IMR-90 (cell line): Measurements from ENCODE around the gene ANKRD55. TPM values are rescaled to one million over a fixed set of nuclear protein-coding genes. Genes with fewer than 3 reads are reported as not detected.

ENCODE experiments used
- ATAC-seq: fragments of 200-7000 bp; cut with Tn5 transposase; 2 replicates; pipeline ENCODE4 v1.9.1; 2020; ENCODE audit warnings: low read depth, mild to moderate bottlenecking, moderate library complexity
- BruUV-seq: library from RNA; stranded (reverse); fragments of 400-500 nt; replicated peaks from 2 replicates; lab custom pipeline; 2021; lab: Mats Ljungman, UMichigan
- CTCF ChIA-PET: fragments of 300-600 bp; formaldehyde crosslinking; extraction: SDS; loops from one replicate; lab custom pipeline; 2021; ENCODE audit warnings: antibody characterized with exemption; lab: Yijun Ruan, JAX
- POLR2A ChIA-PET: fragments of 300-600 bp; sonication (Branson Sonifier 250); formaldehyde crosslinking; loops from one replicate; lab custom pipeline; 2022; ENCODE audit warnings: antibody characterized with exemption; ENCODE audit not compliant: unreplicated experiment; lab: Charles Lee
- DNase-seq: peaks from one replicate; pipeline ENCODE4 v3.0.0; 2013
- H2AFZ ChIP-seq: replicated peaks from 2 replicates; pipeline ENCODE3; 2013; ENCODE audit warnings: low read length, mild to moderate bottlenecking; ENCODE audit not compliant: poor library complexity
- H2AK5ac ChIP-seq: 2 replicates; pipeline ENCODE4 v1.6.1; 2013; ENCODE audit warnings: low read depth, low read length, inconsistent platforms
- H2AK9ac ChIP-seq: replicated peaks from 2 replicates; pipeline ENCODE3; 2013; ENCODE audit warnings: mild to moderate bottlenecking, low read depth, low read length, moderate library complexity; ENCODE audit not compliant: poor library complexity
- H2BK120ac ChIP-seq: 2 replicates; pipeline ENCODE4 v1.6.1; 2013; ENCODE audit warnings: low read depth, low read length, inconsistent platforms
- H2BK15ac ChIP-seq: 3 replicates; pipeline ENCODE4 v1.6.1; 2013; ENCODE audit warnings: low read depth, low read length, inconsistent platforms
- H2BK20ac ChIP-seq: 2 replicates; pipeline ENCODE4 v1.6.1; 2013; ENCODE audit warnings: low read depth, mild to moderate bottlenecking, inconsistent platforms, low read length, moderate library complexity
- H2BK5ac ChIP-seq: 2 replicates; pipeline ENCODE4 v1.6.1; 2013; ENCODE audit warnings: mild to moderate bottlenecking, low read depth, low read length, inconsistent platforms; ENCODE audit not compliant: poor library complexity, severe bottlenecking
- H3K14ac ChIP-seq: replicated peaks from 2 replicates; pipeline ENCODE4 v1.6.1; 2013; ENCODE audit warnings: low read depth, low read length, inconsistent platforms
- H3K18ac ChIP-seq: 2 replicates; pipeline ENCODE4 v1.6.1; 2013; ENCODE audit warnings: low read depth, low read length, control low read depth
- H3K23ac ChIP-seq: 2 replicates; pipeline ENCODE4 v1.6.1; 2013; ENCODE audit warnings: low read depth, low read length, inconsistent platforms
- H3K27ac ChIP-seq: 2 replicates; pipeline ENCODE4 v1.5.1; 2013; ENCODE audit warnings: mild to moderate bottlenecking, control low read depth, low read length; ENCODE audit not compliant: insufficient read depth
- H3K27me3 ChIP-seq: 2 replicates; pipeline ENCODE4 v1.6.1; 2013; ENCODE audit warnings: low read length; ENCODE audit not compliant: control insufficient read depth, insufficient read depth
- H3K36me3 ChIP-seq: 2 replicates; pipeline ENCODE4 v1.6.1; 2013; ENCODE audit warnings: low read length, mixed read lengths; ENCODE audit not compliant: control insufficient read depth, insufficient read depth
- H3K4ac ChIP-seq: 2 replicates; pipeline ENCODE4 v1.6.1; 2013; ENCODE audit warnings: low read depth, low read length, inconsistent platforms
- H3K4me1 ChIP-seq: 2 replicates; pipeline ENCODE4 v1.6.1; 2013; ENCODE audit warnings: low read length, mixed read lengths; ENCODE audit not compliant: control insufficient read depth, insufficient read depth
- H3K4me2 ChIP-seq: 2 replicates; pipeline ENCODE4 v1.6.1; 2013; ENCODE audit warnings: low read depth, mild to moderate bottlenecking, control low read depth, low read length, moderate library complexity
- H3K4me3 ChIP-seq: 2 replicates; pipeline ENCODE4 v1.5.1; 2013; ENCODE audit warnings: low read depth, mild to moderate bottlenecking, control low read depth, low read length, moderate library complexity; ENCODE audit not compliant: insufficient read depth
- H3K56ac ChIP-seq: 2 replicates; pipeline ENCODE4 v1.6.1; 2013; ENCODE audit warnings: low read length, inconsistent platforms; ENCODE audit not compliant: insufficient read depth; ENCODE audit errors: extremely low read depth
- H3K79me1 ChIP-seq, 2 experiments: 2 replicates each; pipeline ENCODE4 v1.6.1; 2013; ENCODE audit warnings: low read length in 2 of 2, inconsistent platforms in 1 of 2, low read depth in 1 of 2
- H3K9ac ChIP-seq: 2 replicates; pipeline ENCODE4 v1.6.1; 2013; ENCODE audit warnings: low read depth, low read length, control low read depth
- H3K9me1 ChIP-seq: 2 replicates; pipeline ENCODE4 v1.6.1; 2013; ENCODE audit warnings: low read length, inconsistent platforms; ENCODE audit not compliant: insufficient read depth
- H3K9me3 ChIP-seq: 2 replicates; pipeline ENCODE4 v1.6.1; 2013; ENCODE audit warnings: low read length; ENCODE audit not compliant: control insufficient read depth, insufficient read depth
- H4K20me1 ChIP-seq: 2 replicates; pipeline ENCODE4 v1.6.1; 2013; ENCODE audit warnings: low read length, inconsistent platforms; ENCODE audit not compliant: insufficient read depth
- H4K5ac ChIP-seq: 2 replicates; pipeline ENCODE4 v1.6.1; 2013; ENCODE audit warnings: mild to moderate bottlenecking, low read depth, low read length, control low read depth
- H4K8ac ChIP-seq, 2 experiments: 2 replicates each; pipeline ENCODE4 v1.6.1; 2013; ENCODE audit warnings: low read depth in 2 of 2, low read length in 2 of 2, control low read depth in 1 of 2, inconsistent platforms in 1 of 2
- H4K91ac ChIP-seq: 2 replicates; pipeline ENCODE4 v1.6.1; 2013; ENCODE audit warnings: low read depth, low read length, inconsistent platforms; ENCODE audit not compliant: insufficient read depth
- BHLHE40 ChIP-seq: fragments of 150-350 bp; IDR thresholded peaks from 2 replicates; pipeline ENCODE4 v1.6.1; 2016; ENCODE audit warnings: mild to moderate bottlenecking, low read depth, low read length
- CEBPB ChIP-seq: IDR thresholded peaks from 2 replicates; pipeline ENCODE4 v1.6.1; 2012; ENCODE audit warnings: low read depth, low read length, improper control_type of control experiment
- CHD1 ChIP-seq: IDR thresholded peaks from 2 replicates; pipeline ENCODE4 v1.6.1; 2012; ENCODE audit warnings: low read depth, low read length, improper control_type of control experiment
- FOS ChIP-seq: fragments of 150-350 bp; IDR thresholded peaks from 2 replicates; pipeline ENCODE4 v1.6.1; 2016; ENCODE audit warnings: low read depth, low read length
- MAFK ChIP-seq: IDR thresholded peaks from 2 replicates; pipeline ENCODE4 v1.6.1; 2012; ENCODE audit warnings: low read depth, low read length, improper control_type of control experiment
- MAZ ChIP-seq: IDR thresholded peaks from 2 replicates; pipeline ENCODE4 v1.6.1; 2012; ENCODE audit warnings: low read depth, mild to moderate bottlenecking, low read length, improper control_type of control experiment, moderate library complexity, borderline replicate concordance
- MXI1 ChIP-seq: IDR thresholded peaks from 2 replicates; pipeline ENCODE4 v1.6.1; 2012; ENCODE audit warnings: low read depth, mild to moderate bottlenecking, low read length, moderate library complexity, borderline replicate concordance
- NFE2L2 ChIP-seq: fragments of 150-350 bp; IDR thresholded peaks from 2 replicates; pipeline ENCODE4 v1.6.1; 2016; ENCODE audit warnings: low read depth, mild to moderate bottlenecking, low read length
- POLR2A ChIP-seq: IDR thresholded peaks from 2 replicates; pipeline ENCODE4 v1.6.1; 2012; ENCODE audit warnings: mild to moderate bottlenecking, low read depth, low read length
- RAD21 ChIP-seq: IDR thresholded peaks from 2 replicates; pipeline ENCODE4 v1.6.1; 2012; ENCODE audit warnings: low read length, improper control_type of control experiment
- RCOR1 ChIP-seq: IDR thresholded peaks from 2 replicates; pipeline ENCODE4 v1.6.1; 2012; ENCODE audit warnings: mild to moderate bottlenecking, low read length, improper control_type of control experiment; ENCODE audit not compliant: insufficient replicate concordance
- RFX5 ChIP-seq: IDR thresholded peaks from 2 replicates; pipeline ENCODE4 v1.8.0; 2012; ENCODE audit warnings: low read depth, mild to moderate bottlenecking, low read length, moderate library complexity
- WGBS, 2 experiments: methylation state at CpG; one replicate each; pipeline versions ENCODE4 v1.1.5 to v1.1.7; 2013; ENCODE audit warnings: missing lambda C conversion rate in 2 of 2; ENCODE audit not compliant: insufficient read length in 1 of 2; ENCODE audit errors: extremely low coverage in 2 of 2; 5-methylcytosine and 5-hydroxymethylcytosine counted together
- dilution Hi-C: fragments of 300-500 bp; cut with HindIII; formaldehyde crosslinking; loops from one replicate; pipeline ENCODE4 v1.14.3; 2018; ENCODE audit warnings: low sequenced_read_pairs; ENCODE audit not compliant: unreplicated experiment
- in situ Hi-C: fragments of 300-500 bp; cut with MboI; formaldehyde crosslinking; loops from 3 replicates; pipeline ENCODE4 v1.14.3; 2019; ENCODE audit warnings: low sequenced_read_pairs, inconsistent platforms, mixed read lengths
- intact Hi-C: fragments of 100-400 bp; cut with micrococcal nuclease; formaldehyde crosslinking; loops from 2 replicates; pipeline ENCODE4 v1.10.0; 2022
- polyA plus RNA-seq, 3 experiments: library from polyadenylated mRNA; depleted of rRNA; stranded (reverse); fragments of >200 nt; gene quantifications; 2 replicates each; pipeline ENCODE4 v1.2.3, GENCODE V29; 2012; ENCODE audit warnings: low replicate concordance in 1 of 3
- total RNA-seq: library from RNA; depleted of rRNA; stranded (reverse); fragments of >200 nt; gene quantifications from 2 replicates; pipeline ENCODE4 v1.2.3, GENCODE V29; 2012
- TF ChIP-seq, protein P1 (sequence below): fragments of 150-350 bp; IDR thresholded peaks from 2 replicates; pipeline ENCODE4 v1.6.1; 2017; ENCODE audit warnings: mild to moderate bottlenecking, antibody characterized with exemption, low read length, low read depth

ANKRD55 gene
- total and polyA plus RNA-seq, 2 of the 4 experiments (the other 2 are of a cell fraction): not detected

GRCh38 chr5:56130664-56131063 lies 102.5 kb downstream of the ANKRD55 start:
- Histone ChIP-seq H3K9me3 (0 out of 2 replicates have a peak, but pooled peaks cover 4% of the 10 kb centered on the region), H2AK5ac (no peak overlapping the region), H3K18ac (no peak overlapping the region), H3K4me1 (peaks cover 4% of the 10 kb centered on the region), H3K9me1 (peaks cover 6% of the 10 kb centered on the region; the same call in 1 of the 2 replicates), H2AK9ac (no peak overlapping the region), H3K23ac (no peak overlapping the region), H3K4ac (no peak overlapping the region), H4K8ac (no peak overlapping the region), H3K4me2 (no peak overlapping the region), H3K79me1 (0 out of 4 replicates have a peak, but pooled peaks cover 0 to 6% of the 10 kb centered on the region in 2 experiments), H3K27ac (no peak overlapping the region), H3K36me3 (no peaks in the 10 kb centered on the region), H2BK15ac (no peak overlapping the region), H4K5ac (no peak overlapping the region), H2BK120ac (no peak overlapping the region), H3K9ac (no peak overlapping the region), H4K91ac (no peak overlapping the region), H2BK5ac (no peak overlapping the region), H3K4me3 (no peak overlapping the region), H2BK20ac (no peak overlapping the region), H2AFZ (no peak overlapping the region), H4K20me1 (no peaks in the 10 kb centered on the region), H3K56ac (no peak overlapping the region), H3K27me3 (no peaks in the 10 kb centered on the region), H3K14ac (no peak overlapping the region)
- BruUV-seq: no TSS peak
- ATAC-seq (no peak), DNase-seq (no peak)
- in situ Hi-C loops: no loop called here
- POLR2A ChIA-PET: no interaction called here
- CTCF ChIA-PET: no interaction called here
- dilution Hi-C loops: no loop called here
- intact Hi-C loops: no loop called here
- TF ChIP-seq RAD21 (no peak), CHD1 (no peak), BHLHE40 (no peak), CEBPB (no peak), RFX5 (no peak), MAZ (no peak), MXI1 (no peak), RCOR1 (no peak), POLR2A (no peak), MAFK (no peak), NFE2L2 (no peak), FOS (no peak)
- TF ChIP-seq, protein P1, sequence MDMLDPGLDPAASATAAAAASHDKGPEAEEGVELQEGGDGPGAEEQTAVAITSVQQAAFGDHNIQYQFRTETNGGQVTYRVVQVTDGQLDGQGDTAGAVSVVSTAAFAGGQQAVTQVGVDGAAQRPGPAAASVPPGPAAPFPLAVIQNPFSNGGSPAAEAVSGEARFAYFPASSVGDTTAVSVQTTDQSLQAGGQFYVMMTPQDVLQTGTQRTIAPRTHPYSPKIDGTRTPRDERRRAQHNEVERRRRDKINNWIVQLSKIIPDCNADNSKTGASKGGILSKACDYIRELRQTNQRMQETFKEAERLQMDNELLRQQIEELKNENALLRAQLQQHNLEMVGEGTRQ: no peak
- WGBS, 2 experiments: 71% methylated on average over 1 of the region's 2 CpGs; no CpG with 5 or more reads in 1 of the 2 experiments
